Liver (tissue), 3 donors: Measurements from ENCODE around the gene PDE3B.

ENCODE experiments used
- ATF3 ChIP-seq: IDR thresholded peaks from 2 replicates; pipeline ENCODE4 v1.6.1; 2016; ENCODE audit warnings: antibody characterized with exemption
- CTCF ChIP-seq: fragments of 150-350 bp; IDR thresholded peaks from 2 replicates; pipeline ENCODE4 v1.5.1; 2017; ENCODE audit warnings: improper control_type of control experiment, low read depth, low read length; ENCODE audit not compliant: missing input control
- EGR1 ChIP-seq, 2 donors: IDR thresholded peaks; 2 replicates each; pipeline ENCODE4 v1.6.1; 2016 to 2018; ENCODE audit warnings: antibody characterized with exemption in 2 of 2, low read depth in 2 of 2
- FOXA2 ChIP-seq: IDR thresholded peaks from 2 replicates; pipeline ENCODE4 v1.6.1; 2016; ENCODE audit warnings: antibody characterized with exemption
- HNF4G ChIP-seq: IDR thresholded peaks from 2 replicates; pipeline ENCODE4 v1.6.1; 2016; ENCODE audit warnings: antibody characterized with exemption
- MAX ChIP-seq: IDR thresholded peaks from 2 replicates; pipeline ENCODE4 v1.6.1; 2016; ENCODE audit warnings: antibody characterized with exemption
- RAD21 ChIP-seq, 2 donors: IDR thresholded peaks; 2 replicates each; pipeline ENCODE4 v1.6.1; 2016; ENCODE audit warnings: antibody characterized with exemption in 2 of 2, mild to moderate bottlenecking in 2 of 2
- REST ChIP-seq: IDR thresholded peaks from 2 replicates; pipeline ENCODE4 v1.6.1; 2016; ENCODE audit warnings: antibody characterized with exemption, mild to moderate bottlenecking
- SP1 ChIP-seq: IDR thresholded peaks from 2 replicates; pipeline ENCODE4 v1.6.1; 2018; ENCODE audit warnings: antibody characterized with exemption, mild to moderate bottlenecking
- TAF1 ChIP-seq: conservative IDR thresholded peaks from 2 replicates; pipeline ENCODE4 v1.6.1; 2016; ENCODE audit warnings: antibody characterized with exemption, mild to moderate bottlenecking
- YY1 ChIP-seq: IDR thresholded peaks from 2 replicates; pipeline ENCODE4 v1.6.1; 2016; ENCODE audit warnings: antibody characterized with exemption, mild to moderate bottlenecking
- donor health status: healthy.
- donor health status: healthy.

- no peak for TF ChIP-seq CTCF
- no peak for TF ChIP-seq FOXA2
- no peak for TF ChIP-seq EGR1 (IDR thresholded peaks at IDR 0.05; ENCODE audit: low read depth in 2 of 2)
- TF ChIP-seq SP1, result no peak
- TF ChIP-seq HNF4G, result no peak
- TF ChIP-seq REST, result no peak
- TF ChIP-seq RAD21 (IDR thresholded peaks at IDR 0.05), result no peak
- TF ChIP-seq MAX, result no peak
- TF ChIP-seq TAF1, result no peak
- TF ChIP-seq ATF3, result no peak
- TF ChIP-seq YY1, result no peak
Measured at GRCh38 chr11:14748090-14748489, 104.5 kb downstream of the PDE3B start.
